Suprapubic skin (tissue), 4 donors: ENCODE measurements around the gene POLR3A.

Experiments
- EP300 ChIP-seq: sonication (generic); formaldehyde crosslinking; IDR thresholded peaks from one replicate; pipeline ENCODE4 v1.6.1; 2017; ENCODE audit warnings: antibody characterized with exemption
- POLR2A ChIP-seq, 2 donors: fragments of 450-650 bp; IDR thresholded peaks; one replicate each; pipeline ENCODE4 v1.6.1; 2017; ENCODE audit warnings: antibody characterized with exemption in 2 of 2, mild to moderate bottlenecking in 2 of 2, moderate library complexity in 2 of 2
- POLR2AphosphoS5 ChIP-seq, 3 donors: sonication (generic); formaldehyde crosslinking; IDR thresholded peaks; one replicate each; pipeline ENCODE4 v1.6.1; 2017; ENCODE audit warnings: antibody characterized with exemption in 3 of 3
- TF ChIP-seq, protein P1 (sequence below), 2 donors: fragments of 200-600 bp in 1 of 2; fragments of 450-650 bp in 1 of 2; sonication (generic) in 1 of 2; IDR thresholded peaks; one replicate each; pipeline ENCODE4 v1.5.1; 2016 to 2019; ENCODE audit warnings: antibody characterized with exemption in 2 of 2, mild to moderate bottlenecking in 1 of 2, moderate library complexity in 1 of 2

DNA sequence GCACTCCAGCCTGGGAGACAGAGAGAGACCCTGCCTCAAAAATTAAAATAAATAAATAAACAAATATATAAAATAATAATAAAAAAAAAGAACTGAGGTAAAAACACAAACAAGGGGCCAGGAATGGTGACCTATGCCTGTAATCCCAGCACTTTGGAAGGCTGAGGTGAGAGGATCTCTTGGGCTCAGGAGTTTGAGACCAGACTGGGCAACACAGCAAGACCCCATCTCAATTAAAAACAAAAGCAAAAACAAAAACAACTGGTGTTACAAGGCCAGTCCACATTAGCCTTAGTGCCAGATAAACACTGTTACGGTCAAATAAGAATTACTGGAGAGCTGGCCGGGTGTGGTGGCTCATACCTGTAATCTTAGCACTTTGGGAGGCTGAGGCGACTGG, 5.6 kb downstream of the POLR3A start:
- TF ChIP-seq POLR2A (IDR thresholded peaks at IDR 0.05) (no peak), EP300 (no peak), POLR2AphosphoS5 (IDR thresholded peaks at IDR 0.05) (no peak)
- TF ChIP-seq, protein P1, sequence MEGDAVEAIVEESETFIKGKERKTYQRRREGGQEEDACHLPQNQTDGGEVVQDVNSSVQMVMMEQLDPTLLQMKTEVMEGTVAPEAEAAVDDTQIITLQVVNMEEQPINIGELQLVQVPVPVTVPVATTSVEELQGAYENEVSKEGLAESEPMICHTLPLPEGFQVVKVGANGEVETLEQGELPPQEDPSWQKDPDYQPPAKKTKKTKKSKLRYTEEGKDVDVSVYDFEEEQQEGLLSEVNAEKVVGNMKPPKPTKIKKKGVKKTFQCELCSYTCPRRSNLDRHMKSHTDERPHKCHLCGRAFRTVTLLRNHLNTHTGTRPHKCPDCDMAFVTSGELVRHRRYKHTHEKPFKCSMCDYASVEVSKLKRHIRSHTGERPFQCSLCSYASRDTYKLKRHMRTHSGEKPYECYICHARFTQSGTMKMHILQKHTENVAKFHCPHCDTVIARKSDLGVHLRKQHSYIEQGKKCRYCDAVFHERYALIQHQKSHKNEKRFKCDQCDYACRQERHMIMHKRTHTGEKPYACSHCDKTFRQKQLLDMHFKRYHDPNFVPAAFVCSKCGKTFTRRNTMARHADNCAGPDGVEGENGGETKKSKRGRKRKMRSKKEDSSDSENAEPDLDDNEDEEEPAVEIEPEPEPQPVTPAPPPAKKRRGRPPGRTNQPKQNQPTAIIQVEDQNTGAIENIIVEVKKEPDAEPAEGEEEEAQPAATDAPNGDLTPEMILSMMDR (IDR thresholded peaks at IDR 0.05): no peak
